GM21737 (cell line): ENCODE results near the gene FHL2.

Experiments used
- ATAC-seq: cut with Tn5 transposase; IDR thresholded peaks from one replicate; pipeline ENCODE4 v1.9.1; 2021; ENCODE audit warnings: mild to moderate bottlenecking, moderate library complexity; ENCODE audit not compliant: unreplicated experiment

FHL2 gene

DNA sequence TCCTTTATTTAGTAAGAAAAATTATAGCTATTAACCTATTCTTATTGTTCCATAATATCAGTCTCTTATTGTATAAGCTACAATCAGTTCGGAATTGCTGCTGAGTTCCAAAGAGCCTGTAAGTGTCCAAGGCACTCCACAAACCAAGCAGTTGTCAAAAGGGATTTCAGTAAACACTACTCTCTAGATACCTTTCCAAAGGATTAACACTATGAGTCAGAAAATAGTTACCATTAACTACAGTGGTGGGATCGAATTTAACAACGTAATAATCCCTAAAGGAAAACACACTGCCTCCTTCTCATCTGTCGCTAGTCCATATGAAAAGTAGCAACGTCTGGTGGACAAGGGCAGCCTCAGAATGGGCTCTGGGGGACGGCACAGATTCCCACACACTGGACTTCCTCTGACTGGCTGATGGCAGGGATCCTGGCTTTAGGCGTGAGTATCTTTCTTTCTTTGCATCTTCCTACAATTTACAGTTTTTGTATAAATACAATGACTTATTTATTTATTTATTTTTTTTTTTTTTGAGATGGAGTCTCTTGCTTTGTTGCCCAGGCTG is 78.1 kb downstream of the FHL2 start:
- no peak for ATAC-seq

DNA sequence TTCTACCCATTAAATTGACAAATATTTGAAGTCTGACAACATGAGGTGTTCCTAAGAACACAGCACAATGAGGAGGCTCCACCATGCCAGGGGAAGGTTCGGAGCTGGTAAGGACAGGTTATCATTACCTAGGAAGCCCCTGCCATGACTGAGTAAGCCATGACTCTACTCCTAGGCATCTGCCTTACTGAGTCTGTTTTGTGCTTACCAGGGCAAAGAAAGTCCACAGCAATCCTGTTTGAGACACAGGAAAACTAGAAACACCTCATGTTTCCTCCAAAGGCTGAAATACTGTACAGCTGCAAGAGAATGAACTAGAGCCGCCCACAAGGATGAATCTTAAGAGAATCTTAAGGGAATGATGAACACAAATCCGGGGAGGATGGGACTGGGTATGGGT is 80.9 kb downstream of the FHL2 start:
- no peak for ATAC-seq

DNA sequence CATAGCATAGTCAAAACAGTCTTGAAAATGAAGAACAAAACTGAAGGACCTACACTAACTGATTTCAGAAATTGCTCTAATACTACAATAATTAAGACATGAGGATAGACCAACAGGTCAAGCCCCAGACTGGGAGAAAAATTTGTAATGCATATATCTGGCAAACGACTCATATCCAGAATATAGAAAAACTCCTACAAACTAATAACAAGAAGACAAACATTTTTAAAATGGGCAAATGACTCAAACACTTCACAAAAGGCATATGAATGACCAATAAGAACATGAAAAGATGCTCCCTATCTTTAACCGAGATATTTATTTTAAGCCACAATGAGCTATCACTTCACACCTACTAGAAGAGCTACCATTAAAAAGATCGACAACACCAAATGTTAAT is 83.5 kb downstream of the FHL2 start:
- peak; percentile 51 for ATAC-seq

DNA sequence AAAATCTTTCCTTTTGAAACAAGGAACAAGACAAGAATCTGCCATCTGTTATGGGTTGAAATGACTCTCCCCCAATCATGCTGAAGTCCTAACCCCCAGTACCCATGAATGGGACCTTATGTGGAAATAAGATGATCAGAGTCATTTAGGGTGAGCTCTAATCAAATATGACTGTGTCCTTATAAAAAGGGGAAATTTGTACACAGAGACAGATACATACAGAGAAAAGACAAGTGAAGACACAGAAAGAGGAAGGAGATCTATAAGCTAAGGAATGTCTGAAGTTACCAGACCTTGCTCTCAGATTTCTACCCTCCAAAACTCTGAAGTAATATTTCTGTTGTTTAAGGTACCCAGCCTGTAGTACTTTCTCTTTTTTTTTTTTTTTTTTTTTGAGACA is 85.0 kb downstream of the FHL2 start:
- no peak for ATAC-seq
